Measurements from ENCODE around the gene TUBA1A. TPM values are rescaled to one million over a fixed set of nuclear protein-coding genes. Genes with fewer than 3 reads are reported as not detected.
"Not testable (repeated sequence)": the region's sequence is repeated elsewhere in the genome, so short reads cannot be mapped to it uniquely, and the experiment has no call there.

Gene TUBA1A
- total RNA-seq, 2 experiments from 2014 or later = 70.6 to 71.2 TPM

DNA sequence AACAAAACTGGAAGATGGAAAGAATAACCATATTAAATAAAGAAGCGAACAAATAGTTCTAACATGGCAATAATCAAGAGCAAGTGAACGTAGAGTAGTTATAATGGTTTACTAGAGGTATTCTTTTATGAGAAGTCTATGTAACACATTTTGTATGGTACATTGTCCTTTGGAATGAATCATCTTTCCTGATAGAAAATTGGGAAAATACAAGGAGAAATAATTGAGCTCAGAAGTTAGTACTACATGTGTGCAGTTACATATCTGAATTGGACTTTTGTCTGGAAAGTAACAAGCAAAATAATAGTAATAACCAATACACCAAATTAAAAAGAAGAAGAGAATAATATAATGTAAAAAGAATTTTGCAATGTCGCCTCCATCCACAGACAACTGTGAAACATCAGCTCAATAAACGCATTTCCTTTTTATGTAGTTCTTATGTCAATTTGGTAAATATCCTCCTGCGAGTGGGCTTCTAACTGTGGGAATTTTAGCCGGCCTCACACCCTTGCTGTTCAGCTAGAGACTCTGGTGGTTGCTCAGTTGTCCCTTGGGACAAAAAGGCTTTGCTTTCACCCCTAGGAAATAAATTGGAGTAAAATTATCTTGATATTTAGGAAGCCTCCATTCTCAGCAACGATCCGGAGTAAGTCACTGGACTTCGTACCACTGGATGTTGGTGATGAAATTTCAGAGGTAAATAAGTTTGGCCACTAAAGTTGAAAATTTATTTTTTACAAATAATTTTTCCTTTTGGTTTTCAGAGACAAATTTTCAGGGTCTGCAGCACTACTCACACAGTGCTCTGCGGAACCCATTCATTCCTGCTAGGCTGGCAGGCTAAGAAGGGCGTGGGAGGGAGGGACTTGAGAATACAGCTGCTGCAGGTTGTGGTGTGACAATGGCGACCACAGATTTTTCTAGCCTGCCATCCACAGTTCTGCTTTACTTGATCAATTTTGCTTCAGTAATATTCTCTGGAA is 1.1 kb upstream of the TUBA1A start:
- TF ChIP-seq, protein P1, sequence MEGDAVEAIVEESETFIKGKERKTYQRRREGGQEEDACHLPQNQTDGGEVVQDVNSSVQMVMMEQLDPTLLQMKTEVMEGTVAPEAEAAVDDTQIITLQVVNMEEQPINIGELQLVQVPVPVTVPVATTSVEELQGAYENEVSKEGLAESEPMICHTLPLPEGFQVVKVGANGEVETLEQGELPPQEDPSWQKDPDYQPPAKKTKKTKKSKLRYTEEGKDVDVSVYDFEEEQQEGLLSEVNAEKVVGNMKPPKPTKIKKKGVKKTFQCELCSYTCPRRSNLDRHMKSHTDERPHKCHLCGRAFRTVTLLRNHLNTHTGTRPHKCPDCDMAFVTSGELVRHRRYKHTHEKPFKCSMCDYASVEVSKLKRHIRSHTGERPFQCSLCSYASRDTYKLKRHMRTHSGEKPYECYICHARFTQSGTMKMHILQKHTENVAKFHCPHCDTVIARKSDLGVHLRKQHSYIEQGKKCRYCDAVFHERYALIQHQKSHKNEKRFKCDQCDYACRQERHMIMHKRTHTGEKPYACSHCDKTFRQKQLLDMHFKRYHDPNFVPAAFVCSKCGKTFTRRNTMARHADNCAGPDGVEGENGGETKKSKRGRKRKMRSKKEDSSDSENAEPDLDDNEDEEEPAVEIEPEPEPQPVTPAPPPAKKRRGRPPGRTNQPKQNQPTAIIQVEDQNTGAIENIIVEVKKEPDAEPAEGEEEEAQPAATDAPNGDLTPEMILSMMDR (IDR thresholded peaks at IDR 0.05) = no peak
- H3K27ac Mint-ChIP-seq = peak overlapping the region; percentile 97
- CTCF ChIA-PET = interaction anchor here (0.6 to 3.0 kb wide), 7 partner anchors 12 to 126 kb away, joined by 3 to 8 read pairs (median 3); no protein-coding TSS in a partner anchor
- ATAC-seq = no peak
- peaks cover 16% of the 10 kb centered on the region for H3K4me1 Mint-ChIP-seq (ENCODE audit: low read depth)
- H3K9me3 Mint-ChIP-seq = no peaks in the 10 kb centered on the region
- peaks cover 10% of the 10 kb centered on the region for H3K36me3 Mint-ChIP-seq (ENCODE audit: low read depth)
- H3K4me3 Mint-ChIP-seq = peak overlapping the region; percentile 95
- intact Hi-C loops (cut with micrococcal nuclease) = loop anchor here (2.0 kb wide), 1 partner anchor 59 kb away; the partner anchor contains the start of gene TUBA1B
- DNase-seq = peak; percentile 11
- POLR2A ChIA-PET = interaction anchor here (0.7 to 4.8 kb wide), 5 partner anchors 30 to 298 kb away, joined by 3 to 72 read pairs (median 5); partner anchors contain the start of genes TUBA1B and TUBA1C
- H3K27me3 Mint-ChIP-seq = no peaks in the 10 kb centered on the region

DNA sequence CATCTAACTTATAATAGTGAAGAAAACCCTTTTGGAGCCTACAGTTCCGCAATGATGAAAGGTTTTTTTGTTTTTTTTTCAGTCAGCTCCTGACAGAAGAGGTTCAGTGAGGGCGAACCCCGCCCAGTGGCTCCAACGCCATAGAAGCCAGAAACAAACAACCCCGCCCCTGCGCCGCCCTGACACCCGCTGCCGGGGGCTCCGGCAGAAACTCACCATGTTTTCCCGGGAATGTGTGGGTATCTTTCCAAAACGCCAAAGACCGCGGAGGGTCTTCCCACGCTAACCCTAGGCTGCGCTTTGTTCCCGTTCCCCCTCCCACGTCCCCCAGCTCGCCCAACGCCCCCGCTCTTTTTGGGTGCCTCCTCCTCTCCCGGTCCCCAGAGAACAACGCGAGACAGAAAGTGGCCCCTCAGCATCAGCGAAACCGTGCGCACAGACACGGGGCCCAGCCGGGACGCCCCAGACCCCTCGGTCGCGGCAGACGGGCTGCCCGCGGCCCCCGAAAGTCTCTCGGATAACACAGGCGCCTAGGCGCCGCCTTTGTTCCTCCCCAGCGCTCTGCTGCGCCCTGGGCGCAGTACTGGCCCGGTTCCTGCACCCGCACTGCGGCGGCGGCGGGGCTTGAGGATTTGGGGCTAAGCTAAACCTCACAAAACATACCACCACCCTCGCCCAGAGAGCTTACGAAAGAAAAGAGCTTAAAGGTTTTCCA is 522 bp downstream of the TUBA1A start:
- intact Hi-C loops (cut with micrococcal nuclease) = loop anchor here (2.0 kb wide), 1 partner anchor 58 kb away; the partner anchor contains the start of gene TUBA1B
- ChIA-PET CTCF (interaction anchor here (0.6 to 3.0 kb wide), 9 partner anchors 9 to 179 kb away, joined by 3 to 13 read pairs (median 4); partner anchors contain the start of genes SPATS2 and TUBA1B), POLR2A (interaction anchor here (0.6 to 4.8 kb wide), 23 partner anchors 8 to 553 kb away, joined by 3 to 72 read pairs (median 4); partner anchors contain the start of genes RHEBL1, TMBIM6, TUBA1B and TUBA1C)
- H3K27me3 Mint-ChIP-seq = no peaks in the 10 kb centered on the region
- H3K36me3 Mint-ChIP-seq (ENCODE audit: low read depth) = peaks cover 17% of the 10 kb centered on the region
- TF ChIP-seq, protein P1 (IDR thresholded peaks at IDR 0.05) = no peak
- H3K9me3 Mint-ChIP-seq = no peaks in the 10 kb centered on the region
- peak overlapping the region; percentile 95 for H3K4me3 Mint-ChIP-seq
- ATAC-seq (peak; percentile 49), DNase-seq (peak; percentile 90)
- peaks cover 16% of the 10 kb centered on the region for H3K4me1 Mint-ChIP-seq (ENCODE audit: low read depth)
- H3K27ac Mint-ChIP-seq = peak overlapping the region; percentile 97

DNA sequence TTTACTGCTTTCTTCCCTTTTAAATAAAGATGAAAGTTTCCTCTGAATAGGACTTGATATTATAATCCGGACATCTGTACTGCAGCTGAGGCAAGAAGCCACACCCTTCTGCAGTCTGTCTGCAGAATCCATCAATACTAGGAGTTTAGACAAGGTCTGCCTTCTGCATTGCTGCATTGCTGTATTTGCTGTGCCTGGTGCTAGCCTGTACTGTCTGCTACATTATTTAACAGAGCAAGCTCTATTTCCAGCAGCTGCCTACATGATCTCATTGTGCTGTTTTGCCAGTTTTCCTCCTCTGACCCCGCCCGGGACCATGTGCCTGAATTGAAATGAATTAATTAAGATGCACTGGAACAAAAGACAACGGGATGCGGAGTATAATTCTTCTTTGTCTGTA is 1.7 kb downstream of the TUBA1A start:
- TF ChIP-seq, protein P1 (IDR thresholded peaks at IDR 0.05) = no peak
- Mint-ChIP-seq H3K4me3 (peak overlapping the region; percentile 95), H3K27ac (no peak overlapping the region), H3K9me3 (no peaks in the 10 kb centered on the region), H3K4me1 (ENCODE audit: low read depth) (peaks cover 16% of the 10 kb centered on the region), H3K27me3 (no peaks in the 10 kb centered on the region), H3K36me3 (ENCODE audit: low read depth) (peaks cover 17% of the 10 kb centered on the region)
- ChIA-PET CTCF (interaction anchor here (1.1 kb wide), 1 partner anchor 44 kb away, joined by 3 read pairs; no protein-coding TSS in a partner anchor), POLR2A (interaction anchor here (1.0 to 4.8 kb wide), 6 partner anchors 9 to 71 kb away, joined by 3 to 72 read pairs (median 3); partner anchors contain the start of gene TUBA1B)
- DNase-seq = no peak
- ATAC-seq = no peak
- intact Hi-C loops (cut with micrococcal nuclease) = no loop called here

DNA sequence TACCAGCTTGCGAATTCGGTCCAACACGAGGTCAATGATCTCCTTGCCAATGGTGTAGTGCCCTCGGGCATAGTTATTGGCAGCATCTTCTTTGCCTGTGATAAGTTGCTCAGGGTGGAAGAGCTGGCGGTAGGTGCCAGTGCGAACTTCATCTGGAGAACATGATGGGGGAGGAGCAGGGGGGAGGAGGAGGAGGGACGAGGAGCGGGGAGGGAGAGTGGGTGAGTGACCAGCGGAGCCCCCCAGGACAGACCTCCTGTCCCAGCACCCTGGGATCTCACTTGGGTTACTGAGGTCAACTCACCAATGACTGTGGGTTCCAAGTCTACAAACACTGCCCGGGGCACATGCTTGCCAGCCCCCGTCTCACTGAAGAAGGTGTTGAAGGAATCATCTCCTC is 2.6 kb downstream of the TUBA1A start:
- H3K4me3 Mint-ChIP-seq; CTCF ChIA-PET; DNase-seq; H3K27me3 Mint-ChIP-seq; intact Hi-C loops (cut with micrococcal nuclease); ATAC-seq; H3K27ac Mint-ChIP-seq; H3K9me3 Mint-ChIP-seq: not testable (repeated sequence)
- POLR2A ChIA-PET = interaction anchor here (1.4 to 4.8 kb wide), 2 partner anchors 18 to 55 kb away, joined by 3 to 72 read pairs; partner anchors contain the start of gene TUBA1B
- peaks cover 17% of the 10 kb centered on the region for H3K36me3 Mint-ChIP-seq (ENCODE audit: low read depth)
- peaks cover 16% of the 10 kb centered on the region for H3K4me1 Mint-ChIP-seq (ENCODE audit: low read depth)

DNA sequence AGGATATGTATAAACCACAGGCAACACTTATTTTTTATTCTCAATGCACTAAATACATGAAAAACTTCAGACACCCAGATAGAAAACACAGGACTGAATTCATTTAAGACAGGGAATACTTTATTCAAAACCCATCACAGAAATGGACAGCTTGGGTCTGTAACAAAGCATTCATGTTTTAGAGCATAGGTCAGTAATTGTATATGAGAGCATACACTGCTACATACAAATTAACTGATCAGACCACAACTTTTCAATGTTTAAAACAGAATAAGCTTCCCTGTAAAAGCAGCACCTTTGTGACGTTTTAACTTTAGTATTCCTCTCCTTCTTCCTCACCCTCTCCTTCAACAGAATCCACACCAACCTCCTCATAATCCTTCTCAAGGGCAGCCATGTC is 4.2 kb downstream of the TUBA1A start:
- POLR2A ChIA-PET; H3K27ac Mint-ChIP-seq; DNase-seq; H3K9me3 Mint-ChIP-seq; H3K4me3 Mint-ChIP-seq; H3K27me3 Mint-ChIP-seq; CTCF ChIA-PET; intact Hi-C loops (cut with micrococcal nuclease); ATAC-seq: not testable (repeated sequence)
- H3K36me3 Mint-ChIP-seq (ENCODE audit: low read depth) = peaks cover 17% of the 10 kb centered on the region
- H3K4me1 Mint-ChIP-seq (ENCODE audit: low read depth) = peaks cover 14% of the 10 kb centered on the region

DNA sequence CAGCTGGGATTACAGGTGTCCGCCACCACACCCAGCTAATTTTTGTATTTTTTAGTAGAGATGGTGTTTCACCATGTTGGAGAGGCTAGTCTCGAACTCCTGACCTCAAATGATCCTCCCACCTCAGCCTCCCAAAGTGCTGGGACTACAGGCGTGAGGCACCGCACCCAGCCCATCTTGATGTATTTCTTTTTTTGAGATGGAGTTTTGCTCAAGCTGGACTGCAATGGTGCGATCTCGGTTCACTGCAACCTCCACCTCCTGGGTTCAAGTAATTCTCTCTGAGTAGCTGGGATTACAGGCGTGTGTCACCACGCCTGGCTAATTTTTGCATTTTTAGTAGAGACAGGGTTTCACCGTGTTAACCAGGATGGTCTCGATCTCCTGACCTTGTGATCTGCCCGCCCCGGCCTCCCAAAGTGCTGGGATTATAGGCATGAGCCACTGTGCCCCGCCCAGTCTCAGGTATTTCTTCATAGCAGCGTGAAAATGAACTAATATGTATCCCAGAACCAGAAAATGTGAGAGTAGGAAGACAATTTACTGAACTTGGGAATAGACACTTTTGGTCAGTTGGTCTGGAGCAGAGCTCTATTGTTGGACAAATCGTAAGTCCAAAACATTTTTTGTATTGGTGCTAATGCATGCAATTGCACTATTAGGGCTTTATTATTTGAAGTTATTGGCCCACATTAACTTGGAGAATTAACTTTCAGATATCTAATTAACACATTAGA is 5.5 kb downstream of the TUBA1A start:
- peaks cover 11% of the 10 kb centered on the region for H3K4me1 Mint-ChIP-seq (ENCODE audit: low read depth)
- CTCF ChIA-PET; H3K27me3 Mint-ChIP-seq; intact Hi-C loops (cut with micrococcal nuclease); DNase-seq; H3K27ac Mint-ChIP-seq; ATAC-seq; H3K4me3 Mint-ChIP-seq; H3K9me3 Mint-ChIP-seq: not testable (repeated sequence)
- POLR2A ChIA-PET = interaction anchor here (1.2 to 1.3 kb wide), 2 partner anchors 52 to 82 kb away, joined by 3 to 6 read pairs; partner anchors contain the start of gene TUBA1B
- peaks cover 17% of the 10 kb centered on the region for H3K36me3 Mint-ChIP-seq (ENCODE audit: low read depth)
